GM18520 (cell line): Measurements from ENCODE around the gene OR7G3.

ENCODE experiments used
- ATAC-seq: cut with Tn5 transposase; IDR thresholded peaks from one replicate; pipeline ENCODE4 v1.9.1; 2021; ENCODE audit not compliant: unreplicated experiment

Gene OR7G3

GRCh38 chr19:9126900-9127405 lies at the start of gene OR7G3:
Gene OR7G3, minus strand, starts transcription at chr19:9126950. Its CDS starts 0 bp downstream, at chr19:9126950.
- no peak for ATAC-seq

GRCh38 chr19:9175326-9175725 lies 48.6 kb upstream of the OR7G3 start:
- ATAC-seq = no peak

- ATAC-seq = no peak
Measured at GRCh38 chr19:9171393-9171991, 44.7 kb upstream of the OR7G3 start.

- ATAC-seq = no peak
Measured at GRCh38 chr19:9166846-9167245, 40.1 kb upstream of the OR7G3 start.

- ATAC-seq = no peak
Measured at GRCh38 chr19:9165261-9165660, 38.5 kb upstream of the OR7G3 start.

GRCh38 chr19:9161427-9161826 lies 34.7 kb upstream of the OR7G3 start:
- no peak for ATAC-seq

GRCh38 chr19:9159891-9160290 lies 33.1 kb upstream of the OR7G3 start:
- no peak for ATAC-seq

- ATAC-seq = no peak
Measured at GRCh38 chr19:9156304-9156703, 29.6 kb upstream of the OR7G3 start.

GRCh38 chr19:9155591-9155990 lies 28.8 kb upstream of the OR7G3 start:
- no peak for ATAC-seq

GRCh38 chr19:9151367-9151766 lies 24.6 kb upstream of the OR7G3 start:
- no peak for ATAC-seq

- no peak for ATAC-seq
Measured at GRCh38 chr19:9150650-9151049, 23.9 kb upstream of the OR7G3 start.

GRCh38 chr19:9149997-9150396 lies 23.2 kb upstream of the OR7G3 start:
- ATAC-seq = no peak

GRCh38 chr19:9148697-9149096 lies 21.9 kb upstream of the OR7G3 start:
- no peak for ATAC-seq

- ATAC-seq = no peak
Measured at GRCh38 chr19:9146882-9147281, 20.1 kb upstream of the OR7G3 start.

- ATAC-seq = no peak
Measured at GRCh38 chr19:9144920-9145319, 18.2 kb upstream of the OR7G3 start.

GRCh38 chr19:9140159-9140874 lies 13.6 kb upstream of the OR7G3 start, which contains the start of gene ZNF317:
Gene ZNF317, plus strand, starts transcription at chr19:9140397. Its CDS starts 15,620 bp downstream, at chr19:9156017.
- ATAC-seq = peak; percentile 93

- ATAC-seq = no peak
Measured at GRCh38 chr19:9139609-9140158, 12.9 kb upstream of the OR7G3 start.

- ATAC-seq = no peak
Measured at GRCh38 chr19:9132422-9132821, 5.7 kb upstream of the OR7G3 start.

GRCh38 chr19:9130965-9131364 lies 4.2 kb upstream of the OR7G3 start:
- ATAC-seq = no peak

- ATAC-seq = no peak
Measured at GRCh38 chr19:9128171-9128570, 1.4 kb upstream of the OR7G3 start.

- ATAC-seq = no peak
Measured at GRCh38 chr19:9116547-9116946, 10.2 kb downstream of the OR7G3 start.

GRCh38 chr19:9115307-9115813 lies 11.4 kb downstream of the OR7G3 start, which contains the start of gene OR7G1:
Gene OR7G1, minus strand, starts transcription at chr19:9115763. Its CDS starts 0 bp downstream, at chr19:9115763.
- ATAC-seq = no peak
